GM18951 (cell line): ENCODE results near the gene ATP8A1.

Experiments
- POLR2A ChIP-seq: IDR thresholded peaks from 4 replicates; pipeline ENCODE4 v1.6.1; 2011; ENCODE audit warnings: mild to moderate bottlenecking; ENCODE audit not compliant: insufficient read length, insufficient read depth; ENCODE audit errors: extremely low read depth
- in situ Hi-C: fragments of 300-500 bp; cut with MboI; formaldehyde crosslinking; loops from one replicate; pipeline ENCODE4 v1.12.0; 2022; ENCODE audit warnings: low sequenced_read_pairs, mixed read lengths, inconsistent platforms; ENCODE audit not compliant: unreplicated experiment

ATP8A1 gene

DNA sequence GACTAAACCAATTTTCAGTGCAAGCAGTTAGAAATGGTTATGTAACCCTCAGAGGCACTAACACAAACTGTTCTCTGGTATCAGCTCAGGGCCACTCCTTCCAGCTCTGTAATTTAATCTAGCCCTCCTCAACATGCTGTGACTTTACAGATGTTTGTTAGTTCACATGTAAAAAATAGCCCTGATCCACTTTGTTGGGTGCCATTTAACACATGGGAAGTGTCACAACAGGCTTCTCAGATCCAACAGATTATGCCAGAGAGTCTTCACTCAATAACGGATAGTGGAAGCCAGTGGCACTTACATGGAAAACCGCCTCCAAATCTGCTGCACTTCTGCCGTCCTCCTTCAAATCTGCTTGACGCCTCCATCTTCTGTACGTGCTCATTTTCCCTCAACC is 51.6 kb downstream of the ATP8A1 start:
- TF ChIP-seq POLR2A: no peak
- in situ Hi-C loops: no loop called here

GRCh38 chr4:42603862-42604261 is 53.0 kb downstream of the ATP8A1 start:
- no peak for TF ChIP-seq POLR2A
- in situ Hi-C loops: no loop called here

- no peak for TF ChIP-seq POLR2A
- in situ Hi-C loops: no loop called here
These were observed 56.3 kb downstream of the ATP8A1 start for GRCh38 chr4:42600578-42600977.

DNA sequence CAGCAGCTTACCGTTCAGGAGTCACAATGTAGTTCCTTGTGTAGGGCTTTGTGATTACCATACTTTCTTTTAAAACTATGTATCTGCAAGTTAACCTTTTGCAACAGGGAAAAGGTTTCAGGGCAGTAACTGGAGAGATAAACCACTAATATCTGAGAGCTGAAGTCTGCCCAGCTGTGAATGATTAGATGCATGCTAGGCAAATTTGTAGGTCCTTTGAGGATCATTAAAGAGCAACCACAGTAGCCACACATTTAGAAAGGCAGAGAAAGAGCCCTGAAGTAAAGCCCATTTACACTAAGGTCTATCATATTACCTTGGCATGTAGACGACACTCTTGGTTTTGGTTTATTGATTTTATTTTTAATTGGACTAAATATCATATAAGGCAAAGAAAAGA is 60.0 kb downstream of the ATP8A1 start:
- in situ Hi-C loops: no loop called here
- no peak for TF ChIP-seq POLR2A

DNA sequence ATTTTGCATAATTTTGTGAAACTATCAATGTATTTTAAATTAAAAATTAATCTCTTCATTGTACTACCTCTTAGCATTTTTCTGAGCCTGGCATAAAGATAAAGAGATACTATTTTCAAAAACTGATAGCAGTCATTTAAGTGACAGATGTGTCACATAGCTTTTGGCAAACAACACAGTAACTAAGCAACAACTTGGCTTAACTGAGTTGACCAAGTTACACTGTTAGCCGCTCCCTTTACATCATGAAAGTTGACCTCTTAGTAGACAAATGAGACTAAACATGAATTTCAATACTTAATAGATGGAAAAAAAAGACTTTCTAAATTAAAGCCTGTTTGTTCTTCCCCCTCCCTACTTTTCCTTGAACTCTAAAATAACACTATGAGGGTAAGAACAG is 62.0 kb downstream of the ATP8A1 start:
- in situ Hi-C loops: no loop called here
- TF ChIP-seq POLR2A: no peak

- TF ChIP-seq POLR2A: no peak
- in situ Hi-C loops: no loop called here
These were observed 68.0 kb downstream of the ATP8A1 start for GRCh38 chr4:42588909-42589308.

GRCh38 chr4:42586775-42587174 is 70.1 kb downstream of the ATP8A1 start:
- in situ Hi-C loops: no loop called here

GRCh38 chr4:42579903-42580302 is 77.0 kb downstream of the ATP8A1 start:
- TF ChIP-seq POLR2A: no peak
- in situ Hi-C loops: no loop called here

More at GRCh38 chr4:42586775-42587174, 70.1 kb downstream of the ATP8A1 start:
- TF ChIP-seq POLR2A: no peak

DNA sequence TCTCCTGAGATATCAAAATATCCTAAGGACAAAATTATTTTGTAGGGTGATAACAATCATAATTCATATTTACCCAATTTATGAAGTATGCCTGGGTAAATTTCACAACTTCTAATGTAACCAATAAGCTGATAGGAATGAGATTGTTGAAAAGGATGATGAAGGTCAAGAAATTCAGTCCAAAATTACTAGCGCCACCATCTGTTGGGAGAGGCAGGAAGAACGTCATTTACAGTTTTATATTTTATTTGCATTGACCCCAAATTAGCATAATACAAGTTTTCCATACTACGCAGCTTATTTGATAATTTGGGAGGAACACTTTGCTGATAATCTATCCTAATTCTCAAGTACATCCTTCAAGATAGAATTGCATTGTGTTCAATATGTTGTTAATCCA is 78.7 kb downstream of the ATP8A1 start:
- no peak for TF ChIP-seq POLR2A
- in situ Hi-C loops: no loop called here

GRCh38 chr4:42574870-42575430 is 82.0 kb downstream of the ATP8A1 start:
- in situ Hi-C loops: loop anchor here (25.0 kb wide), 1 partner anchor 287 kb away; no protein-coding TSS in a partner anchor
- no peak for TF ChIP-seq POLR2A

- in situ Hi-C loops: loop anchor here (25.0 kb wide), 1 partner anchor 289 kb away; no protein-coding TSS in a partner anchor
- no peak for TF ChIP-seq POLR2A
These were observed 83.7 kb downstream of the ATP8A1 start for GRCh38 chr4:42573249-42573648.

GRCh38 chr4:42570221-42570620 is 86.7 kb downstream of the ATP8A1 start:
- in situ Hi-C loops: loop anchor here (25.0 kb wide), 1 partner anchor 292 kb away; no protein-coding TSS in a partner anchor
- TF ChIP-seq POLR2A: no peak

DNA sequence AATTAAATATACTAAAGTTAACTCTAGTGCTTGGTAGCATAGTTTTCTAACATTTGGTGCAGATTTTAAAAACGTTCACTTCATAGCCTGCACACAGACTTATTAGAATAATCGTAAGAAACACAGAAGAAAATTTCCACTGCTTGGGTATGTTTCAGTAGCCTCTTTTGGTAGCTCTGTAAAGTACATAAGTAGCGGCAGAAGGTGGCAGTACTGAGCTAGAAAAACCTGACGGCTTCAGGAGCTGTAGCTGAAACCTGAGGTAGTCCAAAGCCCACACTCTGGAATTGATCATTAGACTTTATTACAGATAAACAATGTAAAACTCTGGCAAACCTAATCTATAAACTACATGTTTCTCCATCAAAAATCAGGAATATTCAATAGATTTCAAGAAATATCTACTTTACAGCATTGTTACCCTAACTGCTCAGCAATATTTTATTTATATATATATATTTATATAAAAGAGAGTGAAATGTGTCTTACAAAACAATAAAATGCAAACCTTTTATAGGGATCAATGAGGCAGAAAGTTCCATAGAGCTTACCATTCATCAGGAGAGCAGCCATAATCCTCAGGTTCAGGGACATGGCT is 88.2 kb downstream of the ATP8A1 start:
- in situ Hi-C loops: loop anchor here (10.0 to 25.0 kb wide), 2 partner anchors 186 to 294 kb away; no protein-coding TSS in a partner anchor
- no peak for TF ChIP-seq POLR2A

DNA sequence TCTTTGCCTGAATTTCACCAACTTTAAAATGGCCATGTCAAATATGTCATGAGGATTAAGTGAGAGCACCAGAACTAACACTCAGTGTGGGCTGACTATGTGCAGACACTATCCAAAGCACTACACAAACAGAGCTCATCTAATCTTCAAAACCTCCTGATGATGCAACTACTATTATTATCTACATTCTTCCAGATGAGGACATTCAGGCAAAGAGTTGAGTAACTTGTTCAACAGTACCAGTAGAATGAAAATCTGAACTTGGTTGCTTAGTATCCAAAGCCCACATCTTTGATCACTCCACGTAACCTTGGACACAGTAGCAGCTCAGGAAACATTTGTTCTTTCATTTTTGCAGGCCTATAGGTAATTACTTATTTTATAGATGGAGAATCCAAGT is 90.1 kb downstream of the ATP8A1 start:
- in situ Hi-C loops: loop anchor here (10.0 to 25.0 kb wide), 2 partner anchors 188 to 295 kb away; no protein-coding TSS in a partner anchor
- TF ChIP-seq POLR2A: no peak
